Lower leg skin (tissue), 3 donors: Measurements from ENCODE around the gene ASPN.

Experiments used
- CTCF ChIP-seq, 3 donors: fragments of 450-650 bp; IDR thresholded peaks; one replicate each; pipeline ENCODE4 v1.5.1; 2016; ENCODE audit warnings: antibody characterized with exemption in 3 of 3, mild to moderate bottlenecking in 3 of 3, moderate library complexity in 2 of 3
- POLR2A ChIP-seq, 2 donors: fragments of 450-650 bp; IDR thresholded peaks; one replicate each; pipeline ENCODE4 v1.6.1; 2016 to 2017; ENCODE audit warnings: antibody characterized with exemption in 2 of 2, mild to moderate bottlenecking in 1 of 2, moderate library complexity in 1 of 2

GRCh38 chr9:92429836-92430235, 52.5 kb downstream of the ASPN start:
- TF ChIP-seq CTCF (IDR thresholded peaks at IDR 0.05) (no peak), POLR2A (IDR thresholded peaks at IDR 0.05) (no peak)
